NCI-H128 (cell line): ENCODE measurements around the gene TBCB.
A peak's percentile ranks its signal among the peaks of the same experiment; 100 is the strongest.
"Not testable (repeated sequence)": the region's sequence is repeated elsewhere in the genome, so short reads cannot be mapped to it uniquely, and the experiment has no call there.

Source experiments
- DNase-seq: peaks from one replicate; lab custom pipeline; 2025; ENCODE audit not compliant: unreplicated experiment; lab: John Stamatoyannopoulos, UW

Gene TBCB

GRCh38 chr19:36101550-36102327, 13.5 kb upstream of the TBCB start:
- DNase-seq: no peak

DNA sequence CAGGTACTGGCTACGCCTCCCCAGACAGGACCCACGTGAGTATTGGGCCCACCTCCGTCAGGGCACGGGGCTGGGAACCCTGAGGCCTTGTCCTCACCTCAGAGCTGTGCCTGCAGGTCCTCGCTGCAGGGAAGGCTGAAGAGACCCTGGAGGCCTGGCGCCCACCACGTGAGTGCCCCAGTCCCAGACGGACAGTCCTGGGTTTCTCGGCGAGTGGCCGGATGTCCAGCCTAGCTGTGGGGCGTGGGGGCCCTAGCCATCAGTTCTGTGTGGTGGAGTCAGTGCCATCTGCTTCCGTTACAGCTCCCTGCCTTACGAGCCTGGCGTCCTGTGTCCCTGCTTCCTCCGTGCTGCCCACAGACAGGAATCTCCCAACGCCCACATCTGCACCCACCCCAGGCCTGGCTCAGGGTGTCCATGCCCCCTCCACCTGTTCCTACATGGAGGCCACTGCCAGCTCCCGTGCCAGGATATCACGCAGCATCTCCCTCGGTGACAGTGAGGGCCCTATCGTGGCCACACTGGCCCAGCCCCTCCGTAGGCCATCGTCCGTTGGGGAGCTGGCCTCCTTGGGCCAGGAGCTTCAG, 12.1 kb upstream of the TBCB start:
- no peak for DNase-seq

GRCh38 chr19:36103842-36104552, 11.3 kb upstream of the TBCB start:
- DNase-seq: no peak

GRCh38 chr19:36106441-36106840, 8.8 kb upstream of the TBCB start:
- no peak for DNase-seq

DNA sequence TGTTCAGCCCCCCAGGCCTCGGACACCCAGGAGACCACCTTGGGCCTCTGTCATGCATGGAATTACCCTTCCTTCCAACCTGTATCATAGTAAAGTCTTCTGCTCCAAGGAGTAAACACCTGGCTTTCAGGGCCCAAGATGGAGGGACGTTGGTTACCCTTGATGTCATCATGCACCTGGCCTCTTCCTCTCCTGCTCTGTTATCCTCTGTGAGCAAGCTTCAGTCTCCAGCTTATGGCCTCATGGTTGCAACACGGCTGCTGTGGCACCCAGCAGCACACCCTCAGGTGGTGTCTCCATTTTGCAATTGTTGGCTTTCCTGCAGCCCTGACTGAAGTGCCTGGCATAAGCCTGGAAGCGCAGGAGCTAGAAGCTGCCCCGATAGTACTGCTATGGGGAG, 8.3 kb upstream of the TBCB start:
- DNase-seq: no peak

DNA sequence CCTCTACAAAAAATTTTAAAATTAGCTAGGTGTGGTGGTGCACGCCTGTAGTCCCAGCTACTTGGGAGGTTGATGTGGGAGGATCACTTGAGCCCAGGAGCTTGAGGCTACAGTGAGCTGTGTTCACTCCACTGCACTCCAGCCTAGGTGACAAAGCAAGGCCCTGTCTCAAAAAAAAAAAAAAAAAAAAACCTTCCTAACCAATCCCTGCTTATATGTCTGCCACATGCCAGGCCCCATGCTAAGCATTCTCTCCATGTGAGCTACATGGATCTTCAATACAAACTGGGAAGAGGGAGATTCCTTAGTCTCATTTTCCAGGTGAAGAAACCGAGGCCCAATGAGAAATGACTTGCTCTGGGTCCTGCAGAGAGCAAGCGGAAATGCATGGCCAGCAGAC, 6.6 kb upstream of the TBCB start:
- DNase-seq: no peak

DNA sequence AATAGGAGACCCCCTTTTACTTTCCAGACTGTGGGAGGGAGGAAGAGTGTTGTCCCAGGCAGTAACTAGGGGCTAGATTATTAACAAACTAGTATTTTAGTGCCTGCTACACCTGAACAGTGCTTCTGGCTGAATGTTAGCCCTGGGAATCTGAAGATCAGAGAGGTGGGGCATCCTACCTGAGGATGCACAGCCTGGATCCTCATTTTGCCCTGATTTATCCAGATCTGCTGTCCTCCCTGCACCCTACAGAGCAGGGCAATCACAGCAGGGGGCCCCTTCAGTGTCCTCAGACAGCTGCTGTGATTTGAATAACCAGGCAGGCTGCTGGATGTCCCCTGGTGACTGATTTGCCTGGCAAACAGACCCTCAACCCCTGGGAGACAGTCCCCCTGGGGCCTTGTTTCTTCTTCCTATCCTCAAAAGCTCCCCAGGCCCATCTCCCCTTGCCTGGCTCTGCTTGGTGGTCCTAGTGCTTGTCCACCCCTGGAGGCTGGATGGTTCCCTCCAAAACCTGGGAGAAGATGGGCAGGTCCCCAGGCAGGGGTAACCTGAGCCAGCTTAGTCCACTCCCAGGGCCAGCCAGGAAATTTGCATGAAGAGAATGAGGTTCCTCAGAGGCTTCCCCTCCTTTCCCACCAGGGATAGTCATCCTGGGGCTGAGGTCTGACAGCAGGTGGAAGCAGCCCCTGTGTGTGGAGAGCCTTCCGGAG, 4.6 kb upstream of the TBCB start, which contains the start of gene OVOL3:
TSS of gene OVOL3 (plus strand) at position 657 of the 713 bp plus-strand sequence. CDS start 60 bp downstream, outside the sequence.
- no peak for DNase-seq

- DNase-seq: no peak
Observed at GRCh38 chr19:36111200-36111539, 4.1 kb upstream of the TBCB start.

DNA sequence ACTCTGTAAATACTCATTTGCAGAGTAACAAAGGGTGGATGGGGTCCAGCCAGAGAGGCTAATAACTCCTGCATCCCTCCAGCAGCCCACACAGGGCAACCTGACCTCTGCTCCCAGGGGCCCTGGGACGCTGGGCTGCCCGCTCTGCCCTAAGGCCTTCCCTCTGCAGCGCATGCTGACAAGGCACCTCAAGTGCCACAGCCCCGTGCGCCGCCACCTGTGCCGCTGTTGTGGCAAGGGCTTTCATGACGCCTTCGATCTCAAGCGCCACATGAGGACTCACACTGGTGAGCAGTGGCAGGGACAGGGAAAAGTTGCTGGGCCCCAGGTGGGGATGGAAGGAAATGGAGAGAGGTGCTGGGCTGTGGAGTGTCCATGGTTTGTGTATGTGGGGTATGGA, 2.6 kb upstream of the TBCB start:
- DNase-seq: no peak

DNA sequence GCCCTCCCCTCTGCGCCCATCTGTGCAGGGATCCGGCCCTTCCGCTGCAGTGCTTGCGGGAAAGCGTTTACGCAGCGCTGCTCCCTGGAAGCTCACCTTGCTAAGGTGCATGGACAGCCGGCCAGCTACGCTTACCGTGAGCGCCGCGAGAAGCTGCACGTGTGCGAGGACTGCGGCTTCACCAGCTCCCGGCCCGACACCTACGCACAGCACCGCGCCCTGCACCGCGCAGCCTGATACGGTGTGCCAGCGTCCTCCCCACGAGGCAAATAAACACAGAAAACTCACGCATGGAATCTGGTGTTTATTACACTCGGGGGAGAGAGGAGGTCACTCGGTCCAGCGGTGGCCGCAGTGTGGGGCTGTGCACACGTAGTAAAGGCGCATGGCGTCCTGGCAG, 1.8 kb upstream of the TBCB start:
- DNase-seq: no peak

DNA sequence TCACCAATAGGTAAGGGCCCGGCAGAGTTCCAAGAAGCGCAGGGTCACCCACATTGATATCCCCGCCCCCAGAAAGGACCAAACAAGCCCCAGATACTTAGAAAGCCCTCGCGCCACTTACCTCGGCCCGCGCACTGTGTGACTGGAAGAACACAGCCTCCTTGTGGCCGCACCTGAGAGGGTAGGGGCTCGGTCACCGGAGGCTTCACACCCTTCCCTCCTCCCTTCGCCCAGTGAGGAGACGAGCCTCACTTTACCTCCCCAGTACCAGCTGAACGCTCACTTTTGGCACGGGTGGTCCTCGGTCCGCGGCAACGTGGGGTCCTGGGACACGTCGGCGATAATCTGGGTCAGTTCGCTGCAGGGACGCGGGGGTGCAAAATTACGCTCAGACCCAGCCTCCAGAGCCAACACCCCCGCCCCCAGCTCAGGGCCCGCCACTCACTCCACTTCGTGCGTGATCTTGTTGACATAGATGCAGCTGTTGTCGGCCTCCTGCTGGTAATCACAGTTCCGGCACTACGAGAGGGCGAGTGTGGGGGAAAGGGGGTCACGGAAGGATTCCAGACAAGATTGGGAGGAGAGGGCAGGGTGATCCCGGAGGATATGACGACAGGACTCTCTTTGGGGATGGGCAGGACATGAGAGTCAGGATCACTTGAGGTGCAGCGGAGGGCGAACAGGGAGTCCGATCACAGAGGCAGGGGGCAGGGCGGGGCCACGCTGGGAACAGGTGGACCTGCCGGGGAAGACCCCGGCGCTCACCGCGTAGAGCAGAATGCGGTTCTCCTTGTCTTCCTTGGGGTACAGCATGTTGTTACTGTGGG, 1.2 kb upstream of the TBCB start:
- DNase-seq: no peak

DNA sequence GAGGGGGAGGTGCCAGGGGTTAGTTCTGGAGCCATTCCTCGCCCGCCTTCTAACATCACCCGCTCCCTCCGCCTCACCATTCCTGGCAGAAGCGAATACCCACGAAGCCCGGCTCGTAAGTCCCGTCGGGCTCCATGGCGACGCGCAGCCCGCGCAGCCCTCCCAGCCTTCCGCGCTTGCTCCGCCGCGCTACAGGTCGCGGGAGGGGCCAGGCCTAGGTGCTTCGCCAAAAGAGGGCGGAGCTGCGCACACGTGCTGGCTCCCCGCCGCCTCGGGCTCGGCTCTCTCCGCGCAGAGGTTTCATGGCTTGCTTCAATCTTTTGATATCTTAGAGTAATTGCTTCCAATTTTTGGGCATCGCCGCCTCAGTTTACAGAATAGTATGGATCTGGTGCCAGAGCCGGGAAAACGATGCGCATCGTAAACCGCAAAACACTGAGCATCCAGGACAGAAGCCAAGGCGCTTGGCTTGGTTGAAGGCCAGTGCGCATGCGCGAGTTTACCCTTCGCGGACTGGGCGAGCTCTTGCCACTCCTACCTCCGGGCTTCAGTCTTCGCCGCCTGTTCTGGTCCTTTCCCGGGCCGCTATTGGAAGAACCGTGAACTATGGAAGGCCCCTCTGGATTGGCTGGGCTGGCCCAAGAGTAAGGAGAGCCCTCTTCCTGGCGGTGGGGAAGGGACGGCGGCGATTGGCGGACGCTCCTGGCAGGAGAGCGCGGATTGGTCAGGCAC, 381 bp upstream of the TBCB start, which contains the start of gene POLR2I:
TSS of gene POLR2I (minus strand) at position 155 of the 732 bp plus-strand sequence. CDS start at position 136, 19 bp downstream.
- peak; percentile 99 for DNase-seq

GRCh38 chr19:36116344-36116637, 1.0 kb downstream of the TBCB start:
- no peak for DNase-seq

GRCh38 chr19:36120092-36120983, 5.1 kb downstream of the TBCB start:
- DNase-seq: no peak

DNA sequence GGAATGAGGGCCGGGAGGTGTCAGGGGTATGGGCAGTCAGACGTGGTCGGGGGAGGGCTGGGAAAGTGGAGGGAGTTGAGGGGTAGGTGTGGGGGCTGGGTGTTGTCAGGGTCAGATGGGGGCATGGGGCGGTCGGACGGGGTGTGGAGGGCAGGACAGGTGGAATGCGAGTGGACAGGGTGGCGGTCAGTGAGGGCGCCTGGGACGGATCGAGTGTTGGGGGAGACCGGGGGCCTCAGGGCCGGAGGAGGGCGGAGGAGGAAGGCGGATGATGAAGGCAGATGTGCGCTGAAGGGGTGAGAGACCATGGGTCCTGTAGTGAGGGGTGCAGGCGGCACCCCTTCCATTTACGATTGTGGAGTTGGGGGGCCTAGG, 5.7 kb downstream of the TBCB start:
- no peak for DNase-seq

- no peak for DNase-seq
Observed at GRCh38 chr19:36121486-36122124, 6.3 kb downstream of the TBCB start.

GRCh38 chr19:36125557-36125956, 10.3 kb downstream of the TBCB start:
- DNase-seq: no peak

- DNase-seq: no peak
Observed at GRCh38 chr19:36128392-36128736, 13.1 kb downstream of the TBCB start.

- not testable (repeated sequence) for DNase-seq
Observed at GRCh38 chr19:36131221-36131620, 16.0 kb downstream of the TBCB start.
